Lung (tissue), 12 donors: ENCODE measurements around the gene TMEM150C. TPM values are rescaled to one million over a fixed set of nuclear protein-coding genes. Genes with fewer than 3 reads are reported as not detected.

Source experiments
- ATAC-seq: fragments of 200-7000 bp; cut with Tn5 transposase; one replicate; pipeline ENCODE4 v1.9.1; 2020; ENCODE audit warnings: moderate number of reproducible peaks; ENCODE audit not compliant: insufficient read depth, low FRiP score
- DNase-seq, 3 donors: peaks; one replicate each; pipeline ENCODE4 v3.0.0-alpha.2; 2013 to 2017
- H3K27ac ChIP-seq, 2 donors: one replicate each; pipeline ENCODE4 v1.5.1; 2013; ENCODE audit warnings: mild to moderate bottlenecking in 2 of 2, moderate library complexity in 2 of 2, control low read depth in 1 of 2, inconsistent platforms in 1 of 2, low read depth in 1 of 2, low read length in 1 of 2
- H3K27me3 ChIP-seq, 3 donors: one replicate each; pipeline ENCODE4 v1.5.1; 2013; ENCODE audit warnings: low read length in 2 of 3; ENCODE audit not compliant: control insufficient read depth in 3 of 3, insufficient read depth in 3 of 3
- H3K36me3 ChIP-seq, 4 donors: one replicate each; pipeline ENCODE4 v1.5.1; 2013; ENCODE audit warnings: low read length in 4 of 4, mild to moderate bottlenecking in 1 of 4, moderate library complexity in 1 of 4; ENCODE audit not compliant: control insufficient read depth in 4 of 4, insufficient read depth in 4 of 4
- H3K4me1 ChIP-seq, 5 donors: one replicate each; pipeline ENCODE4 v1.5.1; 2013; ENCODE audit warnings: low read length in 5 of 5, mild to moderate bottlenecking in 2 of 5, moderate library complexity in 1 of 5; ENCODE audit not compliant: control insufficient read depth in 5 of 5, insufficient read depth in 5 of 5
- H3K4me3 ChIP-seq: one replicate; pipeline ENCODE4 v1.5.1; 2013; ENCODE audit warnings: mild to moderate bottlenecking, control low read depth, moderate library complexity
- H3K9ac ChIP-seq, 2 donors: one replicate each; pipeline ENCODE4 v1.5.1; 2013; ENCODE audit warnings: low read length in 2 of 2, control low read depth in 1 of 2; ENCODE audit not compliant: insufficient read depth in 1 of 2
- H3K9me3 ChIP-seq, 4 donors: one replicate each; pipeline ENCODE4 v1.5.1; 2013; ENCODE audit warnings: low read length in 3 of 4, mild to moderate bottlenecking in 1 of 4, moderate library complexity in 1 of 4; ENCODE audit not compliant: control insufficient read depth in 4 of 4, insufficient read depth in 3 of 4
- CTCF ChIP-seq: IDR thresholded peaks from 2 replicates; pipeline ENCODE4 v1.5.1; 2012; ENCODE audit warnings: mild to moderate bottlenecking; ENCODE audit errors: control extremely low read depth, extremely low read depth
- WGBS, 2 donors: extraction: QIAGEN DNeasy Blood & Tissue Kit; methylation state at CpG; one replicate each; pipeline ENCODE4 v1.1.7; 2013; 5-methylcytosine and 5-hydroxymethylcytosine counted together
- polyA plus RNA-seq, 2 donors: library from polyadenylated mRNA; stranded (reverse); fragments of 200-250 nt; gene quantifications; one replicate each; pipeline ENCODE4 v1.2.1, GENCODE V29; 2013
- total RNA-seq, 2 donors: library from RNA; depleted of rRNA in 1 of 2; stranded (reverse); fragments of >200 nt in 1 of 2; gene quantifications; one replicate each; pipeline ENCODE4 v1.2.1, GENCODE V29; 2014 to 2021
- donor health status: control.
- donor health status: control.
- donor health status: Bipolar disorder and iron deficiency.
- donor health status: healthy.
- donor health status: DM: yes; HTN: yes; CAD: no.

TMEM150C gene
- total and polyA plus RNA-seq, 4 donors = 2.5 to 10.4 (median 4.2) TPM

- H3K4me1 ChIP-seq = no peaks in the 10 kb centered on the region
- DNase-seq (no peak), ATAC-seq (no peak)
- H3K9me3 ChIP-seq = no peaks in the 10 kb centered on the region
- 91 to 94% methylated on average over 5 of the region's 5 CpGs for WGBS, 2 donors
- H3K27me3 ChIP-seq = no peaks in the 10 kb centered on the region
- H3K4me3 ChIP-seq = no peak overlapping the region
- no peak for TF ChIP-seq CTCF
- no peak overlapping the region for H3K9ac ChIP-seq
- H3K27ac ChIP-seq = no peak overlapping the region
- H3K36me3 ChIP-seq = no peaks in the 10 kb centered on the region
Observed at GRCh38 chr4:82569076-82569475, 7.3 kb upstream of the TMEM150C start.

GRCh38 chr4:82567444-82567843 lies 5.7 kb upstream of the TMEM150C start:
- no peak for ATAC-seq
- WGBS, 2 donors = 96 to 97% methylated on average over 7 of the region's 7 CpGs

GRCh38 chr4:82562564-82562854 lies 721 bp upstream of the TMEM150C start:
- DNase-seq (no peak), ATAC-seq (no peak)
- Histone ChIP-seq H3K36me3 (no peaks in the 10 kb centered on the region), H3K4me3 (no peak overlapping the region), H3K9me3 (no peaks in the 10 kb centered on the region), H3K9ac (peak overlapping the region in 1 of 2 donors; percentile 78), H3K27me3 (no peaks in the 10 kb centered on the region), H3K4me1 (peaks cover 0 to 17% (median 4%) of the 10 kb centered on the region in 5 donors), H3K27ac (no peak overlapping the region)
- no peak for TF ChIP-seq CTCF
- WGBS, 2 donors = 69 to 71% methylated on average over 4 of the region's 4 CpGs

More at GRCh38 chr4:82567444-82567843, 5.7 kb upstream of the TMEM150C start:
- no peaks in the 10 kb centered on the region for H3K36me3 ChIP-seq
- no peaks in the 10 kb centered on the region for H3K9me3 ChIP-seq
- no peak overlapping the region for H3K27ac ChIP-seq
- H3K4me3 ChIP-seq = no peak overlapping the region
- DNase-seq = no peak
- peaks cover 0 to under 1% (median 0%) of the 10 kb centered on the region in 5 donors for H3K4me1 ChIP-seq
- no peaks in the 10 kb centered on the region for H3K27me3 ChIP-seq
- no peak overlapping the region for H3K9ac ChIP-seq
- no peak for TF ChIP-seq CTCF
